HepG2 (cell line): ENCODE results near the gene SEC14L5. TPM values are rescaled to one million over a fixed set of nuclear protein-coding genes. Genes with fewer than 3 reads are reported as not detected.
A peak's percentile ranks its signal among the peaks of the same experiment; 100 is the strongest.

ENCODE experiments used
- ATF6 ChIP-seq: sonication (generic); formaldehyde crosslinking; conservative IDR thresholded peaks from 2 replicates; pipeline ENCODE4 v1.4.0; 2020; ENCODE audit warnings: missing genetic modification reagents
- BATF2 ChIP-seq: sonication (generic); formaldehyde crosslinking; IDR thresholded peaks from 2 replicates; pipeline ENCODE4 v1.8.0; 2022; ENCODE audit warnings: mild to moderate bottlenecking, missing genetic modification reagents, moderate library complexity
- FOXC1 ChIP-seq: sonication (generic); formaldehyde crosslinking; IDR thresholded peaks from 2 replicates; pipeline ENCODE4 v1.8.0; 2022; ENCODE audit warnings: mild to moderate bottlenecking, missing genetic modification reagents, borderline replicate concordance
- FOXK1 ChIP-seq: sonication (generic); formaldehyde crosslinking; IDR thresholded peaks from 2 replicates; pipeline ENCODE4 v1.4.0; 2020; ENCODE audit warnings: low read depth, missing genetic modification reagents, borderline replicate concordance
- HNF4A ChIP-seq: sonication (generic); formaldehyde crosslinking; IDR thresholded peaks from 2 replicates; pipeline ENCODE4 v1.4.0; 2020; ENCODE audit warnings: missing genetic modification reagents
- ISL2 ChIP-seq: sonication (generic); formaldehyde crosslinking; IDR thresholded peaks from 2 replicates; pipeline ENCODE4 v1.5.0; 2020; ENCODE audit warnings: missing genetic modification reagents
- SNAPC5 ChIP-seq: sonication (generic); formaldehyde crosslinking; IDR thresholded peaks from 2 replicates; pipeline ENCODE4 v1.8.1; 2023; ENCODE audit warnings: mild to moderate bottlenecking, missing genetic modification reagents, borderline replicate concordance
- WIZ ChIP-seq: sonication (generic); formaldehyde crosslinking; IDR thresholded peaks from 2 replicates; pipeline ENCODE4 v1.5.1; 2020; ENCODE audit warnings: mild to moderate bottlenecking, missing genetic modification reagents
- ZBTB10 ChIP-seq: sonication (generic); formaldehyde crosslinking; IDR thresholded peaks from 2 replicates; pipeline ENCODE4 v1.4.0; 2020; ENCODE audit warnings: missing genetic modification reagents, borderline replicate concordance
- ZC3H13 ChIP-seq: sonication (generic); formaldehyde crosslinking; IDR thresholded peaks from 2 replicates; pipeline ENCODE4 v1.8.1; 2023; ENCODE audit warnings: mild to moderate bottlenecking, missing genetic modification reagents, moderate library complexity
- ZMYM2 ChIP-seq: sonication (generic); formaldehyde crosslinking; IDR thresholded peaks from 2 replicates; pipeline ENCODE4 v1.8.0; 2022; ENCODE audit warnings: mild to moderate bottlenecking, missing genetic modification reagents
- ZNF280B ChIP-seq: sonication (generic); formaldehyde crosslinking; IDR thresholded peaks from 2 replicates; pipeline ENCODE4 v1.5.0; 2020; ENCODE audit warnings: missing genetic modification reagents, mild to moderate bottlenecking, borderline replicate concordance
- ZNF576 ChIP-seq: sonication (generic); formaldehyde crosslinking; IDR thresholded peaks from 2 replicates; pipeline ENCODE4 v1.4.0; 2020; ENCODE audit warnings: mild to moderate bottlenecking, missing genetic modification reagents
- ZNF614 ChIP-seq: IDR thresholded peaks from 2 replicates; pipeline ENCODE4 v1.6.1; 2018; ENCODE audit warnings: missing biosample characterization, missing genetic modification reagents, inconsistent platforms, borderline replicate concordance
- ZNF720 ChIP-seq: sonication (generic); formaldehyde crosslinking; IDR thresholded peaks from 2 replicates; pipeline ENCODE4 v1.4.0; 2020; ENCODE audit warnings: missing genetic modification reagents
- ZNF841 ChIP-seq: sonication (generic); formaldehyde crosslinking; IDR thresholded peaks from 2 replicates; pipeline ENCODE4 v1.8.1; 2023; ENCODE audit warnings: missing genetic modification reagents, borderline replicate concordance
- polyA plus RNA-seq, 8 experiments: library from polyadenylated mRNA; depleted of rRNA in 3 of 8; stranded (reverse) in 7 of 8; unstranded in 1 of 8; fragments of >200 nt; fragmentation: Illumina TruSeq in 4 of 8; extraction: Trizol in 4 of 8; gene quantifications; 2 replicates each; pipeline versions ENCODE4 v1.2.1 to v1.2.3, GENCODE V29; 2011 to 2016; ENCODE audit warnings: low read depth in 4 of 8, missing spikeins in 1 of 8, mixed read lengths in 1 of 8; ENCODE audit not compliant: insufficient read depth in 1 of 8
- total RNA-seq, 5 experiments: library from RNA; depleted of rRNA; stranded (reverse); fragments of >200 nt; fragmentation: Illumina TruSeq; extraction: Trizol; gene quantifications; 2 replicates each; pipeline ENCODE4 v1.2.3, GENCODE V29; 2016; ENCODE audit warnings: low read depth in 1 of 5
- TF ChIP-seq, protein P1 (sequence below), 2 experiments: IDR thresholded peaks; 2 replicates each; pipeline ENCODE4 v1.6.1; 2011 to 2012; ENCODE audit warnings: low read length in 2 of 2, borderline replicate concordance in 1 of 2, low read depth in 1 of 2, mild to moderate bottlenecking in 1 of 2, moderate library complexity in 1 of 2

Gene SEC14L5
- total and polyA plus RNA-seq, 2 of the 13 experiments (the other 11 are each of a cell fraction or from before 2014, with no cell fraction given): 0.40 to 0.42 TPM

DNA sequence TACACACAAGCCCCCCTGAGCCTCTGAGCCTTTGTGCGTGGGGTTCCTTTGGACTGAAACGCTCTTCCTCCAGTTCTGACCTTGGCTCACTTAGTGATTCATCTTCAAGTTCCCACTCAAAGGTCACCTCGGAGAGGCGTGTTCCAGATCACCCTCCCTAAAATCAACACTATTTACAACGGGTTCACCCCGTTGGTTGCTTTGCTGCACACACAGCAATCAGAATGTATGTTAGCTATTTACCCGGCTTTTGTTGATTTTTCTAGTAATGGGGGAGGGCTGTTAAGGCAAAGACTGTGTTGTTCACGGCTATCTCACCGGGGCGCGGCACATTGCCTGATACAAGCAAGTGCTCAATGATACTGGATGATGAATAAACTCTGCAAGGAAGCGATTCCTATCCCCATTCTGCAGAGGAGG is 74.6 kb downstream of the SEC14L5 start (continued):
- TF ChIP-seq SNAPC5 (CRISPR knock-in tag): no peak
- no peak for TF ChIP-seq ZNF720
- no peak for TF ChIP-seq ZBTB10
- TF ChIP-seq ISL2 (CRISPR knock-in tag): no peak
- TF ChIP-seq, protein P1, sequence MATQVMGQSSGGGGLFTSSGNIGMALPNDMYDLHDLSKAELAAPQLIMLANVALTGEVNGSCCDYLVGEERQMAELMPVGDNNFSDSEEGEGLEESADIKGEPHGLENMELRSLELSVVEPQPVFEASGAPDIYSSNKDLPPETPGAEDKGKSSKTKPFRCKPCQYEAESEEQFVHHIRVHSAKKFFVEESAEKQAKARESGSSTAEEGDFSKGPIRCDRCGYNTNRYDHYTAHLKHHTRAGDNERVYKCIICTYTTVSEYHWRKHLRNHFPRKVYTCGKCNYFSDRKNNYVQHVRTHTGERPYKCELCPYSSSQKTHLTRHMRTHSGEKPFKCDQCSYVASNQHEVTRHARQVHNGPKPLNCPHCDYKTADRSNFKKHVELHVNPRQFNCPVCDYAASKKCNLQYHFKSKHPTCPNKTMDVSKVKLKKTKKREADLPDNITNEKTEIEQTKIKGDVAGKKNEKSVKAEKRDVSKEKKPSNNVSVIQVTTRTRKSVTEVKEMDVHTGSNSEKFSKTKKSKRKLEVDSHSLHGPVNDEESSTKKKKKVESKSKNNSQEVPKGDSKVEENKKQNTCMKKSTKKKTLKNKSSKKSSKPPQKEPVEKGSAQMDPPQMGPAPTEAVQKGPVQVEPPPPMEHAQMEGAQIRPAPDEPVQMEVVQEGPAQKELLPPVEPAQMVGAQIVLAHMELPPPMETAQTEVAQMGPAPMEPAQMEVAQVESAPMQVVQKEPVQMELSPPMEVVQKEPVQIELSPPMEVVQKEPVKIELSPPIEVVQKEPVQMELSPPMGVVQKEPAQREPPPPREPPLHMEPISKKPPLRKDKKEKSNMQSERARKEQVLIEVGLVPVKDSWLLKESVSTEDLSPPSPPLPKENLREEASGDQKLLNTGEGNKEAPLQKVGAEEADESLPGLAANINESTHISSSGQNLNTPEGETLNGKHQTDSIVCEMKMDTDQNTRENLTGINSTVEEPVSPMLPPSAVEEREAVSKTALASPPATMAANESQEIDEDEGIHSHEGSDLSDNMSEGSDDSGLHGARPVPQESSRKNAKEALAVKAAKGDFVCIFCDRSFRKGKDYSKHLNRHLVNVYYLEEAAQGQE (IDR thresholded peaks at IDR 0.05; ENCODE audit: borderline replicate concordance in 1 of 2, low read depth in 1 of 2, low read length in 2 of 2): peak in 1 of 2 experiments; percentile 35; a peak in 1 of 4 replicates
- TF ChIP-seq ZNF614 (CRISPR knock-in tag): no peak; the same call in 1 of the 2 replicates
- no peak for TF ChIP-seq ZNF280B (CRISPR knock-in tag)
- TF ChIP-seq FOXC1 (CRISPR knock-in tag): no peak
- no peak for TF ChIP-seq ZC3H13 (CRISPR knock-in tag)
- no peak for TF ChIP-seq ZNF841 (CRISPR knock-in tag)
- TF ChIP-seq FOXK1 (CRISPR knock-in tag): no peak
- TF ChIP-seq ZMYM2 (CRISPR knock-in tag): peak; percentile 63; the same call in 1 of the 2 replicates
- no peak for TF ChIP-seq WIZ (CRISPR knock-in tag)
- no peak for TF ChIP-seq ZNF576 (CRISPR knock-in tag)
- TF ChIP-seq BATF2 (CRISPR knock-in tag): no peak
- TF ChIP-seq HNF4A (CRISPR knock-in tag): peak; percentile 76
- TF ChIP-seq ATF6 (CRISPR knock-in tag): no peak
